KBM-7 (cell line): Measurements from ENCODE around the gene GART.
"Not testable (repeated sequence)": the region's sequence is repeated elsewhere in the genome, so short reads cannot be mapped to it uniquely, and the experiment has no call there.

Experiments used
- DNase-seq: peaks from one replicate; pipeline ENCODE4 v3.0.0-alpha.2; 2015
- in situ Hi-C: fragments of 300-500 bp; cut with MboI; formaldehyde crosslinking; loops from 2 replicates; pipeline ENCODE4 v1.14.3; 2020; ENCODE audit warnings: low sequenced_read_pairs, low pct_unique_long_range_greater_than_20kb, mixed read lengths

The GART gene

GRCh38 chr21:33479679-33480480 lies 62.0 kb downstream of the GART start, which contains the start of gene TMEM50B:
TSS of gene TMEM50B (minus strand) at chr21:33479974. CDS start at chr21:33468885, 11,089 bp downstream.
- in situ Hi-C loops: no loop called here
- peak; percentile 94 for DNase-seq

- peak; percentile 55 for DNase-seq
- in situ Hi-C loops: no loop called here
Observed at GRCh38 chr21:33478935-33479678, 62.8 kb downstream of the GART start.

GRCh38 chr21:33478182-33478581 lies 63.7 kb downstream of the GART start:
- DNase-seq: peak; percentile 29
- in situ Hi-C loops: no loop called here

GRCh38 chr21:33477066-33477465 lies 64.9 kb downstream of the GART start:
- no peak for DNase-seq
- in situ Hi-C loops: no loop called here

GRCh38 chr21:33473344-33473743 lies 68.6 kb downstream of the GART start:
- DNase-seq: no peak
- in situ Hi-C loops: no loop called here

- no peak for DNase-seq
- in situ Hi-C loops: no loop called here
Observed at GRCh38 chr21:33470701-33471100, 71.2 kb downstream of the GART start.

GRCh38 chr21:33469183-33469582 lies 72.7 kb downstream of the GART start:
- DNase-seq, in situ Hi-C loops: not testable (repeated sequence)

- DNase-seq: no peak
- in situ Hi-C loops: no loop called here
Observed at GRCh38 chr21:33461538-33462250, 80.2 kb downstream of the GART start.

GRCh38 chr21:33458861-33459260 lies 83.1 kb downstream of the GART start:
- in situ Hi-C loops: no loop called here

GRCh38 chr21:33455686-33456446 lies 86.1 kb downstream of the GART start:
- in situ Hi-C loops: no loop called here
- no peak for DNase-seq

More at GRCh38 chr21:33458861-33459260, 83.1 kb downstream of the GART start:
- DNase-seq: no peak
